IMR-90 (cell line): ENCODE results near the gene RRP36. TPM values are rescaled to one million over a fixed set of nuclear protein-coding genes. Genes with fewer than 3 reads are reported as not detected.

ENCODE experiments used
- ATAC-seq: fragments of 200-7000 bp; cut with Tn5 transposase; 2 replicates; pipeline ENCODE4 v1.9.1; 2020; ENCODE audit warnings: low read depth, mild to moderate bottlenecking, moderate library complexity
- BruUV-seq: library from RNA; stranded (reverse); fragments of 400-500 nt; replicated peaks from 2 replicates; lab custom pipeline; 2021; lab: Mats Ljungman, UMichigan
- CTCF ChIA-PET: fragments of 300-600 bp; formaldehyde crosslinking; extraction: SDS; loops from one replicate; lab custom pipeline; 2021; ENCODE audit warnings: antibody characterized with exemption; lab: Yijun Ruan, JAX
- POLR2A ChIA-PET: fragments of 300-600 bp; sonication (Branson Sonifier 250); formaldehyde crosslinking; loops from one replicate; lab custom pipeline; 2022; ENCODE audit warnings: antibody characterized with exemption; ENCODE audit not compliant: unreplicated experiment; lab: Charles Lee
- DNase-seq: peaks from one replicate; pipeline ENCODE4 v3.0.0; 2013
- H2AFZ ChIP-seq: replicated peaks from 2 replicates; pipeline ENCODE3; 2013; ENCODE audit warnings: low read length, mild to moderate bottlenecking; ENCODE audit not compliant: poor library complexity
- H2AK5ac ChIP-seq: 2 replicates; pipeline ENCODE4 v1.6.1; 2013; ENCODE audit warnings: low read depth, low read length, inconsistent platforms
- H2AK9ac ChIP-seq: replicated peaks from 2 replicates; pipeline ENCODE3; 2013; ENCODE audit warnings: mild to moderate bottlenecking, low read depth, low read length, moderate library complexity; ENCODE audit not compliant: poor library complexity
- H2BK120ac ChIP-seq: 2 replicates; pipeline ENCODE4 v1.6.1; 2013; ENCODE audit warnings: low read depth, low read length, inconsistent platforms
- H2BK15ac ChIP-seq: 3 replicates; pipeline ENCODE4 v1.6.1; 2013; ENCODE audit warnings: low read depth, low read length, inconsistent platforms
- H2BK20ac ChIP-seq: 2 replicates; pipeline ENCODE4 v1.6.1; 2013; ENCODE audit warnings: low read depth, mild to moderate bottlenecking, inconsistent platforms, low read length, moderate library complexity
- H2BK5ac ChIP-seq: 2 replicates; pipeline ENCODE4 v1.6.1; 2013; ENCODE audit warnings: mild to moderate bottlenecking, low read depth, low read length, inconsistent platforms; ENCODE audit not compliant: poor library complexity, severe bottlenecking
- H3K14ac ChIP-seq: replicated peaks from 2 replicates; pipeline ENCODE4 v1.6.1; 2013; ENCODE audit warnings: low read depth, low read length, inconsistent platforms
- H3K18ac ChIP-seq: 2 replicates; pipeline ENCODE4 v1.6.1; 2013; ENCODE audit warnings: low read depth, low read length, control low read depth
- H3K23ac ChIP-seq: 2 replicates; pipeline ENCODE4 v1.6.1; 2013; ENCODE audit warnings: low read depth, low read length, inconsistent platforms
- H3K27ac ChIP-seq: 2 replicates; pipeline ENCODE4 v1.5.1; 2013; ENCODE audit warnings: mild to moderate bottlenecking, control low read depth, low read length; ENCODE audit not compliant: insufficient read depth
- H3K27me3 ChIP-seq: 2 replicates; pipeline ENCODE4 v1.6.1; 2013; ENCODE audit warnings: low read length; ENCODE audit not compliant: control insufficient read depth, insufficient read depth
- H3K36me3 ChIP-seq: 2 replicates; pipeline ENCODE4 v1.6.1; 2013; ENCODE audit warnings: low read length, mixed read lengths; ENCODE audit not compliant: control insufficient read depth, insufficient read depth
- H3K4ac ChIP-seq: 2 replicates; pipeline ENCODE4 v1.6.1; 2013; ENCODE audit warnings: low read depth, low read length, inconsistent platforms
- H3K4me1 ChIP-seq: 2 replicates; pipeline ENCODE4 v1.6.1; 2013; ENCODE audit warnings: low read length, mixed read lengths; ENCODE audit not compliant: control insufficient read depth, insufficient read depth
- H3K4me2 ChIP-seq: 2 replicates; pipeline ENCODE4 v1.6.1; 2013; ENCODE audit warnings: low read depth, mild to moderate bottlenecking, control low read depth, low read length, moderate library complexity
- H3K4me3 ChIP-seq: 2 replicates; pipeline ENCODE4 v1.5.1; 2013; ENCODE audit warnings: low read depth, mild to moderate bottlenecking, control low read depth, low read length, moderate library complexity; ENCODE audit not compliant: insufficient read depth
- H3K56ac ChIP-seq: 2 replicates; pipeline ENCODE4 v1.6.1; 2013; ENCODE audit warnings: low read length, inconsistent platforms; ENCODE audit not compliant: insufficient read depth; ENCODE audit errors: extremely low read depth
- H3K79me1 ChIP-seq, 2 experiments: 2 replicates each; pipeline ENCODE4 v1.6.1; 2013; ENCODE audit warnings: low read length in 2 of 2, inconsistent platforms in 1 of 2, low read depth in 1 of 2
- H3K9ac ChIP-seq: 2 replicates; pipeline ENCODE4 v1.6.1; 2013; ENCODE audit warnings: low read depth, low read length, control low read depth
- H3K9me1 ChIP-seq: 2 replicates; pipeline ENCODE4 v1.6.1; 2013; ENCODE audit warnings: low read length, inconsistent platforms; ENCODE audit not compliant: insufficient read depth
- H3K9me3 ChIP-seq: 2 replicates; pipeline ENCODE4 v1.6.1; 2013; ENCODE audit warnings: low read length; ENCODE audit not compliant: control insufficient read depth, insufficient read depth
- H4K20me1 ChIP-seq: 2 replicates; pipeline ENCODE4 v1.6.1; 2013; ENCODE audit warnings: low read length, inconsistent platforms; ENCODE audit not compliant: insufficient read depth
- H4K5ac ChIP-seq: 2 replicates; pipeline ENCODE4 v1.6.1; 2013; ENCODE audit warnings: mild to moderate bottlenecking, low read depth, low read length, control low read depth
- H4K8ac ChIP-seq, 2 experiments: 2 replicates each; pipeline ENCODE4 v1.6.1; 2013; ENCODE audit warnings: low read depth in 2 of 2, low read length in 2 of 2, control low read depth in 1 of 2, inconsistent platforms in 1 of 2
- H4K91ac ChIP-seq: 2 replicates; pipeline ENCODE4 v1.6.1; 2013; ENCODE audit warnings: low read depth, low read length, inconsistent platforms; ENCODE audit not compliant: insufficient read depth
- CEBPB ChIP-seq: IDR thresholded peaks from 2 replicates; pipeline ENCODE4 v1.6.1; 2012; ENCODE audit warnings: low read depth, low read length, improper control_type of control experiment
- NFE2L2 ChIP-seq: fragments of 150-350 bp; IDR thresholded peaks from 2 replicates; pipeline ENCODE4 v1.6.1; 2016; ENCODE audit warnings: low read depth, mild to moderate bottlenecking, low read length
- RCOR1 ChIP-seq: IDR thresholded peaks from 2 replicates; pipeline ENCODE4 v1.6.1; 2012; ENCODE audit warnings: mild to moderate bottlenecking, low read length, improper control_type of control experiment; ENCODE audit not compliant: insufficient replicate concordance
- WGBS, 2 experiments: methylation state at CpG; one replicate each; pipeline versions ENCODE4 v1.1.5 to v1.1.7; 2013; ENCODE audit warnings: missing lambda C conversion rate in 2 of 2; ENCODE audit not compliant: insufficient read length in 1 of 2; ENCODE audit errors: extremely low coverage in 2 of 2; 5-methylcytosine and 5-hydroxymethylcytosine counted together
- dilution Hi-C: fragments of 300-500 bp; cut with HindIII; formaldehyde crosslinking; loops from one replicate; pipeline ENCODE4 v1.14.3; 2018; ENCODE audit warnings: low sequenced_read_pairs; ENCODE audit not compliant: unreplicated experiment
- in situ Hi-C: fragments of 300-500 bp; cut with MboI; formaldehyde crosslinking; loops from 3 replicates; pipeline ENCODE4 v1.14.3; 2019; ENCODE audit warnings: low sequenced_read_pairs, inconsistent platforms, mixed read lengths
- intact Hi-C: fragments of 100-400 bp; cut with micrococcal nuclease; formaldehyde crosslinking; loops from 2 replicates; pipeline ENCODE4 v1.10.0; 2022
- polyA plus RNA-seq, 3 experiments: library from polyadenylated mRNA; depleted of rRNA; stranded (reverse); fragments of >200 nt; gene quantifications; 2 replicates each; pipeline ENCODE4 v1.2.3, GENCODE V29; 2012; ENCODE audit warnings: low replicate concordance in 1 of 3
- total RNA-seq: library from RNA; depleted of rRNA; stranded (reverse); fragments of >200 nt; gene quantifications from 2 replicates; pipeline ENCODE4 v1.2.3, GENCODE V29; 2012

Gene RRP36
- total and polyA plus RNA-seq, 2 of the 4 experiments (the other 2 are of a cell fraction), result 54.3 to 106 TPM

DNA sequence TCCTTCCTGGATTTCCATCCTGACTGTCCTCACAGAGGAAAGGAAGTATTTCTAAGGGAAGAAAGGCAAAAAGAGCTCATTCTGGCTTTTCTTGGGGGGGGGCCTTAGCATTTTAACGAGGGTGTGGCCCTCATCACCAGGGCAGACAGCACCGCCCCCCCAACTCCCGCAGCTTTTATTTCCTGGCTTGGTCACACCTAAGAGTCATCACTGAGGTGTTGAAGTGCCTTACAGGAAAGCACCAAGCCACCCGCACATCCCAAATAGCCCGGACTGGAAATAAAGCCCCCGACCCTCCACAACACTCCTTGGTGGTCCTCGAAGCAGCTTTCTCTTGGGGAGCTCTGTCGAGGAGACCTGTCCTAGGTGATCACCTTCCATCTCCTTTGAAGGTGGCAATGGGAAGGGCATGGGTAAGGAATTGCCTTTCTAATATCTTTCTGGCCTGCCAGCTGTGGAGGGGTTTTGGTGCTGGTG, 55.9 kb downstream of the RRP36 start:
- Histone ChIP-seq H3K14ac (peak overlapping the region; percentile 97), H4K91ac (peak overlapping the region; percentile 75), H2BK15ac (peak overlapping the region; percentile 47; the same call in 1 of the 3 replicates), H3K9me3 (no peaks in the 10 kb centered on the region), H4K8ac (peak overlapping the region; percentile 35 to 73; a peak in 3 of 4 replicates), H3K27me3 (no peaks in the 10 kb centered on the region), H3K4me2 (peak overlapping the region; percentile 93), H3K9ac (peak overlapping the region; percentile 92), H3K18ac (peak overlapping the region; percentile 72), H2BK20ac (peak overlapping the region; percentile 59; the same call in 1 of the 2 replicates), H2AFZ (peak overlapping the region; percentile 93), H3K36me3 (peaks cover 5% of the 10 kb centered on the region; the same call in 1 of the 2 replicates), H3K56ac (peak overlapping the region; percentile 78; the same call in 1 of the 2 replicates), H3K27ac (peak overlapping the region; percentile 77), H3K79me1 (peaks cover 13 to 61% of the 10 kb centered on the region in 2 experiments), H2AK5ac (peak overlapping the region; percentile 68), H3K23ac (peak overlapping the region; percentile 93), H3K9me1 (peaks cover 18% of the 10 kb centered on the region), H2BK120ac (peak overlapping the region; percentile 76), H4K20me1 (peaks cover 28% of the 10 kb centered on the region), H2AK9ac (peak overlapping the region; percentile 93), H2BK5ac (peak overlapping the region; percentile 84), H4K5ac (peak overlapping the region; percentile 41), H3K4me3 (peak overlapping the region; percentile 76), H3K4me1 (peaks cover 29% of the 10 kb centered on the region), H3K4ac (peak overlapping the region; percentile 86)
- POLR2A ChIA-PET, result no interaction called here
- in situ Hi-C loops, result loop anchor here (5.0 kb wide), 1 partner anchor 50 kb away; no protein-coding TSS in a partner anchor
- dilution Hi-C loops, result no loop called here
- no TSS peak for BruUV-seq
- intact Hi-C loops, result loop anchor here (2.0 kb wide), 1 partner anchor 13 kb away; no protein-coding TSS in a partner anchor
- CTCF ChIA-PET, result interaction anchor here (0.7 kb wide), 1 partner anchor 42 kb away, joined by 3 read pairs; no protein-coding TSS in a partner anchor
- no peak for TF ChIP-seq NFE2L2
- no peak for TF ChIP-seq RCOR1
- no peak for TF ChIP-seq CEBPB
- no peak for ATAC-seq
- 0% methylated on average over 1 of the region's 8 CpGs; no CpG with 5 or more reads in 1 of the 2 experiments for WGBS, 2 experiments
- DNase-seq, result no peak
